Large intestine (tissue), 3 donors: ENCODE data around the gene OPCML. TPM values are rescaled to one million over a fixed set of nuclear protein-coding genes. Genes with fewer than 3 reads are reported as not detected.

Experiments
- DNase-seq, 2 donors: peaks; one replicate each; pipeline versions ENCODE4 v3.0.0 to v3.0.0-alpha.2; 2013
- H3K27ac ChIP-seq: one replicate; pipeline ENCODE4 v1.5.1; 2013; ENCODE audit warnings: low read length
- H3K27me3 ChIP-seq: 2 replicates; pipeline ENCODE4 v1.6.1; 2013; ENCODE audit warnings: low read length; ENCODE audit not compliant: control insufficient read depth, insufficient read depth
- H3K36me3 ChIP-seq: 2 replicates; pipeline ENCODE4 v1.6.1; 2013; ENCODE audit warnings: low read length; ENCODE audit not compliant: control insufficient read depth, insufficient read depth
- H3K4me1 ChIP-seq: one replicate; pipeline ENCODE4 v1.6.1; 2013; ENCODE audit warnings: low read length; ENCODE audit not compliant: control insufficient read depth, insufficient read depth
- H3K4me3 ChIP-seq: one replicate; pipeline ENCODE4 v1.5.1; 2013; ENCODE audit warnings: low read length
- H3K9me3 ChIP-seq: one replicate; pipeline ENCODE4 v1.6.1; 2013; ENCODE audit warnings: mild to moderate bottlenecking, low read depth, low read length, moderate library complexity; ENCODE audit not compliant: control insufficient read depth
- WGBS: methylation state at CpG from one replicate; pipeline ENCODE4 v1.1.5; 2013; ENCODE audit warnings: low lambda C conversion rate; ENCODE audit not compliant: insufficient coverage; 5-methylcytosine and 5-hydroxymethylcytosine counted together
- polyA plus RNA-seq: library from polyadenylated mRNA; unstranded; fragments of 120-200 nt; gene quantifications from one replicate; pipeline ENCODE4 v1.2.1, GENCODE V29; 2013

Gene OPCML
- polyA plus RNA-seq, 1 donor = 1.4 TPM

- no peaks in the 10 kb centered on the region for H3K27me3 ChIP-seq
- no peak overlapping the region for H3K4me3 ChIP-seq
- peaks cover 25% of the 10 kb centered on the region for H3K4me1 ChIP-seq
- no peak for DNase-seq
- WGBS = no CpG with 5 or more reads among the region's 2 CpGs
- H3K36me3 ChIP-seq = no peaks in the 10 kb centered on the region
- peak overlapping the region; percentile 73 for H3K27ac ChIP-seq
- no peaks in the 10 kb centered on the region for H3K9me3 ChIP-seq
These were observed 633.6 kb downstream of the OPCML start for GRCh38 chr11:132898676-132899075.

- H3K27me3 ChIP-seq = no peaks in the 10 kb centered on the region
- no CpG with 5 or more reads among the region's 4 CpGs for WGBS
- no peak for DNase-seq
These were observed 634.3 kb downstream of the OPCML start for GRCh38 chr11:132898021-132898420.

GRCh38 chr11:132895340-132895739, 637.0 kb downstream of the OPCML start:
- H3K27me3 ChIP-seq = no peaks in the 10 kb centered on the region
- DNase-seq = no peak
- no peaks in the 10 kb centered on the region for H3K9me3 ChIP-seq
- no peak overlapping the region for H3K4me3 ChIP-seq
- H3K27ac ChIP-seq = peak overlapping the region; percentile 66
- WGBS = no CpG with 5 or more reads among the region's 3 CpGs
- no peaks in the 10 kb centered on the region for H3K36me3 ChIP-seq
- H3K4me1 ChIP-seq = peaks cover 9% of the 10 kb centered on the region

More at GRCh38 chr11:132898021-132898420, 634.3 kb downstream of the OPCML start:
- Histone ChIP-seq H3K4me3 (no peak overlapping the region), H3K9me3 (no peaks in the 10 kb centered on the region), H3K27ac (no peak overlapping the region), H3K36me3 (no peaks in the 10 kb centered on the region), H3K4me1 (peaks cover 23% of the 10 kb centered on the region)

GRCh38 chr11:132894606-132895005, 637.7 kb downstream of the OPCML start:
- WGBS = no CpG with 5 or more reads among the region's 1 CpG
- DNase-seq = peak; percentile 72

GRCh38 chr11:132892876-132893275, 639.4 kb downstream of the OPCML start:
- no peak overlapping the region for H3K4me3 ChIP-seq
- no peaks in the 10 kb centered on the region for H3K4me1 ChIP-seq
- DNase-seq = no peak
- no peaks in the 10 kb centered on the region for H3K9me3 ChIP-seq
- no peaks in the 10 kb centered on the region for H3K36me3 ChIP-seq
- no peak overlapping the region for H3K27ac ChIP-seq
- whole genome bisulfite sequencing = no CpG with 5 or more reads among the region's 5 CpGs
- H3K27me3 ChIP-seq = no peaks in the 10 kb centered on the region

More at GRCh38 chr11:132894606-132895005, 637.7 kb downstream of the OPCML start:
- Histone ChIP-seq H3K27ac (peak overlapping the region; percentile 66), H3K9me3 (no peaks in the 10 kb centered on the region), H3K36me3 (no peaks in the 10 kb centered on the region), H3K4me3 (no peak overlapping the region), H3K27me3 (no peaks in the 10 kb centered on the region), H3K4me1 (peaks cover 3% of the 10 kb centered on the region)

GRCh38 chr11:132888226-132888625, 644.1 kb downstream of the OPCML start:
- WGBS = no CpG with 5 or more reads among the region's 6 CpGs
- Histone ChIP-seq H3K36me3 (no peaks in the 10 kb centered on the region), H3K27me3 (no peaks in the 10 kb centered on the region)

GRCh38 chr11:132886335-132886734, 646.0 kb downstream of the OPCML start:
- H3K27me3 ChIP-seq = no peaks in the 10 kb centered on the region
- no CpG with 5 or more reads among the region's 6 CpGs for WGBS
- H3K36me3 ChIP-seq = no peaks in the 10 kb centered on the region
- no peak overlapping the region for H3K27ac ChIP-seq
- H3K4me3 ChIP-seq = no peak overlapping the region
- peak in 1 of 2 donors; percentile 58 for DNase-seq
- H3K9me3 ChIP-seq = no peaks in the 10 kb centered on the region
- H3K4me1 ChIP-seq = peaks cover 7% of the 10 kb centered on the region

More at GRCh38 chr11:132888226-132888625, 644.1 kb downstream of the OPCML start:
- H3K9me3 ChIP-seq = no peaks in the 10 kb centered on the region
- no peak for DNase-seq
- H3K4me3 ChIP-seq = no peak overlapping the region
- H3K4me1 ChIP-seq = peaks cover 7% of the 10 kb centered on the region
- no peak overlapping the region for H3K27ac ChIP-seq

- Histone ChIP-seq H3K27me3 (no peaks in the 10 kb centered on the region), H3K4me1 (peaks cover 7% of the 10 kb centered on the region), H3K36me3 (no peaks in the 10 kb centered on the region), H3K4me3 (no peak overlapping the region), H3K27ac (no peak overlapping the region), H3K9me3 (no peaks in the 10 kb centered on the region)
- 94% methylated on average over 2 of the region's 3 CpGs for WGBS
- no peak for DNase-seq
These were observed 649.1 kb downstream of the OPCML start for GRCh38 chr11:132883241-132883640.

GRCh38 chr11:132881622-132882021, 650.7 kb downstream of the OPCML start:
- H3K4me3 ChIP-seq = no peak overlapping the region
- no peaks in the 10 kb centered on the region for H3K9me3 ChIP-seq
- DNase-seq = no peak
- H3K4me1 ChIP-seq = peaks cover 6% of the 10 kb centered on the region
- no peaks in the 10 kb centered on the region for H3K36me3 ChIP-seq
- no peak overlapping the region for H3K27ac ChIP-seq
- WGBS = 100% methylated on average over 1 of the region's 3 CpGs
- H3K27me3 ChIP-seq = no peaks in the 10 kb centered on the region

- no peaks in the 10 kb centered on the region for H3K4me1 ChIP-seq
- H3K9me3 ChIP-seq = no peaks in the 10 kb centered on the region
- no peaks in the 10 kb centered on the region for H3K27me3 ChIP-seq
- DNase-seq = no peak
- no CpG with 5 or more reads among the region's 5 CpGs for WGBS
- no peaks in the 10 kb centered on the region for H3K36me3 ChIP-seq
- H3K4me3 ChIP-seq = no peak overlapping the region
- no peak overlapping the region for H3K27ac ChIP-seq
These were observed 654.2 kb downstream of the OPCML start for GRCh38 chr11:132878111-132878510.

- no peak for DNase-seq
- Histone ChIP-seq H3K27ac (no peak overlapping the region), H3K27me3 (no peaks in the 10 kb centered on the region), H3K4me1 (no peaks in the 10 kb centered on the region), H3K4me3 (no peak overlapping the region), H3K9me3 (no peaks in the 10 kb centered on the region), H3K36me3 (no peaks in the 10 kb centered on the region)
- 75% methylated on average over 4 of the region's 6 CpGs for WGBS
These were observed 655.6 kb downstream of the OPCML start for GRCh38 chr11:132876705-132877104.
